SKM-1 treated with dmso at 0.1 percent for 144 hours (cell line): Measurements from ENCODE around the gene HEATR9.

ENCODE experiments used
- DNase-seq: peaks from one replicate; lab custom pipeline; 2025; ENCODE audit not compliant: unreplicated experiment; lab: John Stamatoyannopoulos, UW

Gene HEATR9

GRCh38 chr17:35811759-35812158 is 56.9 kb downstream of the HEATR9 start:
- DNase-seq, result no peak

GRCh38 chr17:35809855-35810461 is 58.7 kb downstream of the HEATR9 start:
- no peak for DNase-seq

GRCh38 chr17:35808962-35809854 is 59.5 kb downstream of the HEATR9 start, which contains the start of gene TAF15:
Gene TAF15, plus strand, starts transcription at chr17:35809484. Its CDS starts 86 bp downstream, at chr17:35809570.
- peak; percentile 99 for DNase-seq

GRCh38 chr17:35808240-35808961 is 60.3 kb downstream of the HEATR9 start:
- no peak for DNase-seq

GRCh38 chr17:35807371-35808144 is 61.1 kb downstream of the HEATR9 start:
- DNase-seq, result no peak
